Stimulated activated CD4-positive, alpha-beta T cell treated with anti-CD3 and anti-CD28 coated beads, Interleukin-15, amount 100 ng/mL, for 48 hours (primary cell): ENCODE measurements around the gene EVI5L.

Source experiments
- DNase-seq, 2 donors: peaks; one replicate each; pipeline ENCODE4 v3.0.0-alpha.2; 2020; ENCODE audit warnings: low read depth in 2 of 2

The EVI5L gene

GRCh38 chr19:7859831-7860713 is 30.1 kb downstream of the EVI5L start:
- DNase-seq, result no peak

- no peak for DNase-seq
Measured at GRCh38 chr19:7860714-7861618, 30.9 kb downstream of the EVI5L start.

- DNase-seq, result no peak
Measured at GRCh38 chr19:7861619-7862412, 31.8 kb downstream of the EVI5L start.

GRCh38 chr19:7862413-7862951 is 32.5 kb downstream of the EVI5L start:
- peak; percentile 55 to 77 for DNase-seq

GRCh38 chr19:7863157-7863970 is 33.3 kb downstream of the EVI5L start:
- DNase-seq, result no peak

- DNase-seq, result no peak
Measured at GRCh38 chr19:7863971-7864689, 34.1 kb downstream of the EVI5L start.

- DNase-seq, result no peak
Measured at GRCh38 chr19:7864690-7865074, 34.7 kb downstream of the EVI5L start.

- DNase-seq, result no peak
Measured at GRCh38 chr19:7865262-7865911, 35.4 kb downstream of the EVI5L start.

GRCh38 chr19:7866399-7867091 is 36.5 kb downstream of the EVI5L start:
- no peak for DNase-seq

- DNase-seq, result no peak
Measured at GRCh38 chr19:7867092-7867844, 37.2 kb downstream of the EVI5L start.

- peak in 1 of 2 donors; percentile 18 for DNase-seq
Measured at GRCh38 chr19:7868326-7868670, 38.3 kb downstream of the EVI5L start.

GRCh38 chr19:7868671-7869452 is 38.8 kb downstream of the EVI5L start:
- peak; percentile 47 to 75 for DNase-seq

GRCh38 chr19:7869453-7869909 is 39.5 kb downstream of the EVI5L start:
- peak; percentile 68 to 76 for DNase-seq

- DNase-seq, result peak; percentile 48 to 59
Measured at GRCh38 chr19:7869910-7870511, 40.0 kb downstream of the EVI5L start.

- DNase-seq, result peak; percentile 67 to 72
Measured at GRCh38 chr19:7870571-7871436, 40.8 kb downstream of the EVI5L start.
